IMR-90 (cell line): ENCODE data around the gene COPZ1. TPM values are rescaled to one million over a fixed set of nuclear protein-coding genes. Genes with fewer than 3 reads are reported as not detected.
A peak's percentile ranks its signal among the peaks of the same experiment; 100 is the strongest.
"Not testable (repeated sequence)": the region's sequence is repeated elsewhere in the genome, so short reads cannot be mapped to it uniquely, and the experiment has no call there.

Source experiments
- ATAC-seq: fragments of 200-7000 bp; cut with Tn5 transposase; 2 replicates; pipeline ENCODE4 v1.9.1; 2020; ENCODE audit warnings: low read depth, mild to moderate bottlenecking, moderate library complexity
- BruUV-seq: library from RNA; stranded (reverse); fragments of 400-500 nt; replicated peaks from 2 replicates; lab custom pipeline; 2021; lab: Mats Ljungman, UMichigan
- CTCF ChIA-PET: fragments of 300-600 bp; formaldehyde crosslinking; extraction: SDS; loops from one replicate; lab custom pipeline; 2021; ENCODE audit warnings: antibody characterized with exemption; lab: Yijun Ruan, JAX
- POLR2A ChIA-PET: fragments of 300-600 bp; sonication (Branson Sonifier 250); formaldehyde crosslinking; loops from one replicate; lab custom pipeline; 2022; ENCODE audit warnings: antibody characterized with exemption; ENCODE audit not compliant: unreplicated experiment; lab: Charles Lee
- DNase-seq: peaks from one replicate; pipeline ENCODE4 v3.0.0; 2013
- H2AFZ ChIP-seq: replicated peaks from 2 replicates; pipeline ENCODE3; 2013; ENCODE audit warnings: low read length, mild to moderate bottlenecking; ENCODE audit not compliant: poor library complexity
- H2AK5ac ChIP-seq: 2 replicates; pipeline ENCODE4 v1.6.1; 2013; ENCODE audit warnings: low read depth, low read length, inconsistent platforms
- H2AK9ac ChIP-seq: replicated peaks from 2 replicates; pipeline ENCODE3; 2013; ENCODE audit warnings: mild to moderate bottlenecking, low read depth, low read length, moderate library complexity; ENCODE audit not compliant: poor library complexity
- H2BK120ac ChIP-seq: 2 replicates; pipeline ENCODE4 v1.6.1; 2013; ENCODE audit warnings: low read depth, low read length, inconsistent platforms
- H2BK15ac ChIP-seq: 3 replicates; pipeline ENCODE4 v1.6.1; 2013; ENCODE audit warnings: low read depth, low read length, inconsistent platforms
- H2BK20ac ChIP-seq: 2 replicates; pipeline ENCODE4 v1.6.1; 2013; ENCODE audit warnings: low read depth, mild to moderate bottlenecking, inconsistent platforms, low read length, moderate library complexity
- H2BK5ac ChIP-seq: 2 replicates; pipeline ENCODE4 v1.6.1; 2013; ENCODE audit warnings: mild to moderate bottlenecking, low read depth, low read length, inconsistent platforms; ENCODE audit not compliant: poor library complexity, severe bottlenecking
- H3K14ac ChIP-seq: replicated peaks from 2 replicates; pipeline ENCODE4 v1.6.1; 2013; ENCODE audit warnings: low read depth, low read length, inconsistent platforms
- H3K18ac ChIP-seq: 2 replicates; pipeline ENCODE4 v1.6.1; 2013; ENCODE audit warnings: low read depth, low read length, control low read depth
- H3K23ac ChIP-seq: 2 replicates; pipeline ENCODE4 v1.6.1; 2013; ENCODE audit warnings: low read depth, low read length, inconsistent platforms
- H3K27ac ChIP-seq: 2 replicates; pipeline ENCODE4 v1.5.1; 2013; ENCODE audit warnings: mild to moderate bottlenecking, control low read depth, low read length; ENCODE audit not compliant: insufficient read depth
- H3K27me3 ChIP-seq: 2 replicates; pipeline ENCODE4 v1.6.1; 2013; ENCODE audit warnings: low read length; ENCODE audit not compliant: control insufficient read depth, insufficient read depth
- H3K36me3 ChIP-seq: 2 replicates; pipeline ENCODE4 v1.6.1; 2013; ENCODE audit warnings: low read length, mixed read lengths; ENCODE audit not compliant: control insufficient read depth, insufficient read depth
- H3K4ac ChIP-seq: 2 replicates; pipeline ENCODE4 v1.6.1; 2013; ENCODE audit warnings: low read depth, low read length, inconsistent platforms
- H3K4me1 ChIP-seq: 2 replicates; pipeline ENCODE4 v1.6.1; 2013; ENCODE audit warnings: low read length, mixed read lengths; ENCODE audit not compliant: control insufficient read depth, insufficient read depth
- H3K4me2 ChIP-seq: 2 replicates; pipeline ENCODE4 v1.6.1; 2013; ENCODE audit warnings: low read depth, mild to moderate bottlenecking, control low read depth, low read length, moderate library complexity
- H3K4me3 ChIP-seq: 2 replicates; pipeline ENCODE4 v1.5.1; 2013; ENCODE audit warnings: low read depth, mild to moderate bottlenecking, control low read depth, low read length, moderate library complexity; ENCODE audit not compliant: insufficient read depth
- H3K56ac ChIP-seq: 2 replicates; pipeline ENCODE4 v1.6.1; 2013; ENCODE audit warnings: low read length, inconsistent platforms; ENCODE audit not compliant: insufficient read depth; ENCODE audit errors: extremely low read depth
- H3K79me1 ChIP-seq, 2 experiments: 2 replicates each; pipeline ENCODE4 v1.6.1; 2013; ENCODE audit warnings: low read length in 2 of 2, inconsistent platforms in 1 of 2, low read depth in 1 of 2
- H3K9ac ChIP-seq: 2 replicates; pipeline ENCODE4 v1.6.1; 2013; ENCODE audit warnings: low read depth, low read length, control low read depth
- H3K9me1 ChIP-seq: 2 replicates; pipeline ENCODE4 v1.6.1; 2013; ENCODE audit warnings: low read length, inconsistent platforms; ENCODE audit not compliant: insufficient read depth
- H3K9me3 ChIP-seq: 2 replicates; pipeline ENCODE4 v1.6.1; 2013; ENCODE audit warnings: low read length; ENCODE audit not compliant: control insufficient read depth, insufficient read depth
- H4K20me1 ChIP-seq: 2 replicates; pipeline ENCODE4 v1.6.1; 2013; ENCODE audit warnings: low read length, inconsistent platforms; ENCODE audit not compliant: insufficient read depth
- H4K5ac ChIP-seq: 2 replicates; pipeline ENCODE4 v1.6.1; 2013; ENCODE audit warnings: mild to moderate bottlenecking, low read depth, low read length, control low read depth
- H4K8ac ChIP-seq, 2 experiments: 2 replicates each; pipeline ENCODE4 v1.6.1; 2013; ENCODE audit warnings: low read depth in 2 of 2, low read length in 2 of 2, control low read depth in 1 of 2, inconsistent platforms in 1 of 2
- H4K91ac ChIP-seq: 2 replicates; pipeline ENCODE4 v1.6.1; 2013; ENCODE audit warnings: low read depth, low read length, inconsistent platforms; ENCODE audit not compliant: insufficient read depth
- WGBS, 2 experiments: methylation state at CpG; one replicate each; pipeline versions ENCODE4 v1.1.5 to v1.1.7; 2013; ENCODE audit warnings: missing lambda C conversion rate in 2 of 2; ENCODE audit not compliant: insufficient read length in 1 of 2; ENCODE audit errors: extremely low coverage in 2 of 2; 5-methylcytosine and 5-hydroxymethylcytosine counted together
- dilution Hi-C: fragments of 300-500 bp; cut with HindIII; formaldehyde crosslinking; loops from one replicate; pipeline ENCODE4 v1.14.3; 2018; ENCODE audit warnings: low sequenced_read_pairs; ENCODE audit not compliant: unreplicated experiment
- in situ Hi-C: fragments of 300-500 bp; cut with MboI; formaldehyde crosslinking; loops from 3 replicates; pipeline ENCODE4 v1.14.3; 2019; ENCODE audit warnings: low sequenced_read_pairs, inconsistent platforms, mixed read lengths
- intact Hi-C: fragments of 100-400 bp; cut with micrococcal nuclease; formaldehyde crosslinking; loops from 2 replicates; pipeline ENCODE4 v1.10.0; 2022
- polyA plus RNA-seq, 3 experiments: library from polyadenylated mRNA; depleted of rRNA; stranded (reverse); fragments of >200 nt; gene quantifications; 2 replicates each; pipeline ENCODE4 v1.2.3, GENCODE V29; 2012; ENCODE audit warnings: low replicate concordance in 1 of 3
- total RNA-seq: library from RNA; depleted of rRNA; stranded (reverse); fragments of >200 nt; gene quantifications from 2 replicates; pipeline ENCODE4 v1.2.3, GENCODE V29; 2012

COPZ1 gene
- total and polyA plus RNA-seq, 2 of the 4 experiments (the other 2 are of a cell fraction): 187 to 382 TPM

DNA sequence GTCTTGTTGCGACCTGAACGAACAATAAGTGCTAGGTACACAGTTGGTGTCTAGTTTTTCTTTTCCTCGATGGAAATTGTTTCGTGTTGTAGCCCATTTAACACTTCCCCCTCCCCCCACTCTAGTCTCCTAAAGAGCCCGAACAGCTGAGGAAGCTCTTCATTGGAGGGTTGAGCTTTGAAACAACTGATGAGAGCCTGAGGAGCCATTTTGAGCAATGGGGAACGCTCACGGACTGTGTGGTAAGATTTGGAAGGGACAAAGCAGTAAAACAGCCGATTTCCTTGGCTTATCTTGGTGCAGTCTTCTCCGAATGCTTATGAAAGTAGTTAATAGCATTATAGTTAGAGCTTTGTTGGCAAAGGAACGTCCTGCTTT is 43.7 kb upstream of the COPZ1 start:
- peaks cover 6 to 39% of the 10 kb centered on the region in 2 experiments for H3K79me1 ChIP-seq
- dilution Hi-C loops, ATAC-seq: not testable (repeated sequence)

DNA sequence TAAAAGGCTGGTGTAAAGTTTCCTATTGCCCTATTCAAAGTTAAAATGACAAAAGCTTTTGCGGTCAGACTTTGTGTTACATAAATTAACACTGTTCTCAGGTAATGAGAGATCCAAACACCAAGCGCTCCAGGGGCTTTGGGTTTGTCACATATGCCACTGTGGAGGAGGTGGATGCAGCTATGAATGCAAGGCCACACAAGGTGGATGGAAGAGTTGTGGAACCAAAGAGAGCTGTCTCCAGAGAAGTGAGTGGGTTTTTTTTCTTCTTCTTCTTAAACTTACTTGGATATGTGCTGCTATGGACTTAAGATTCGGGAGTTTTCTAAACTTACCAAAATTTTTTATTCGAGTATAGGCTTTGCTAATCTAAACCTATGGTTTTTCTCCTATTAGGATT is 43.2 kb upstream of the COPZ1 start:
- H2BK20ac ChIP-seq, intact Hi-C loops, H3K4me1 ChIP-seq, H2BK15ac ChIP-seq, H2AFZ ChIP-seq, H3K27me3 ChIP-seq, H3K27ac ChIP-seq, H2BK5ac ChIP-seq, H3K18ac ChIP-seq, H3K9me3 ChIP-seq, CTCF ChIA-PET, H2AK5ac ChIP-seq, H4K91ac ChIP-seq, dilution Hi-C loops, H2AK9ac ChIP-seq, in situ Hi-C loops, ATAC-seq, DNase-seq, H3K9me1 ChIP-seq, H2BK120ac ChIP-seq, H4K5ac ChIP-seq, H3K4ac ChIP-seq, BruUV-seq: not testable (repeated sequence)
- Histone ChIP-seq H3K14ac (0 out of 2 replicates have a peak overlapping the region, but pooled peaks have one; percentile 98), H3K4me2 (peak overlapping the region; percentile 86), H4K8ac (0 out of 4 replicates have a peak overlapping the region, but pooled peaks of 1 of the 2 experiments have one; percentile 93), H4K20me1 (peaks cover 65% of the 10 kb centered on the region), H3K36me3 (peaks cover 33% of the 10 kb centered on the region), H3K79me1 (peaks cover 10 to 36% of the 10 kb centered on the region in 2 experiments), H3K9ac (peak overlapping the region; percentile 93; the same call in 1 of the 2 replicates), H3K4me3 (peak overlapping the region; percentile 63), H3K56ac (peak overlapping the region; percentile 97; the same call in 1 of the 2 replicates), H3K23ac (peak overlapping the region; percentile 99; the same call in 1 of the 2 replicates)
- no CpG with 5 or more reads among the region's 4 CpGs for WGBS, 2 experiments
- POLR2A ChIA-PET: interaction anchor here (0.6 to 0.8 kb wide), 3 partner anchors 21 to 1939 kb away, joined by 3 to 4 read pairs (median 3); no protein-coding TSS in a partner anchor

More for the DNA sequence above, 43.7 kb upstream of the COPZ1 start:
- POLR2A ChIA-PET: interaction anchor here (0.6 to 0.8 kb wide), 3 partner anchors 20 to 1940 kb away, joined by 3 to 4 read pairs (median 3); no protein-coding TSS in a partner anchor
- H2BK15ac ChIP-seq, intact Hi-C loops, CTCF ChIA-PET, H3K27me3 ChIP-seq, DNase-seq, H2BK20ac ChIP-seq, BruUV-seq, H3K9me3 ChIP-seq, in situ Hi-C loops, H3K4me1 ChIP-seq, H3K9me1 ChIP-seq: not testable (repeated sequence)
- Histone ChIP-seq H4K91ac (peak overlapping the region; percentile 94), H2AK9ac (peak overlapping the region; percentile 99), H3K4ac (peak overlapping the region; percentile 96), H3K56ac (peak overlapping the region; percentile 97), H3K27ac (peak overlapping the region; percentile 82), H3K9ac (peak overlapping the region; percentile 93), H4K20me1 (peaks cover 60% of the 10 kb centered on the region), H3K14ac (peak overlapping the region; percentile 98), H2AFZ (peak overlapping the region; percentile 66), H4K8ac (peak overlapping the region; percentile 93 to 94), H4K5ac (peak overlapping the region; percentile 82), H2BK120ac (peak overlapping the region; percentile 24; the same call in 1 of the 2 replicates), H2BK5ac (peak overlapping the region; percentile 75), H3K18ac (peak overlapping the region; percentile 51), H3K23ac (peak overlapping the region; percentile 99), H3K36me3 (peaks cover 32% of the 10 kb centered on the region), H2AK5ac (peak overlapping the region; percentile 96), H3K4me2 (peak overlapping the region; percentile 86), H3K4me3 (peak overlapping the region; percentile 63)
- 0% methylated on average over 4 of the region's 10 CpGs; no CpG with 5 or more reads in 1 of the 2 experiments for WGBS, 2 experiments
